ENCODE measurements around the gene DUSP5. TPM values are rescaled to one million over a fixed set of nuclear protein-coding genes. Genes with fewer than 3 reads are reported as not detected.

The DUSP5 gene
- polyA plus RNA-seq, 3 donors, result 2.0 to 65.3 (median 3.9) TPM

- no peak overlapping the region for H3K27ac ChIP-seq (ENCODE audit: low read depth in 1 of 2, low read length in 2 of 2)
- H3K36me3 Mint-ChIP-seq, result no peaks in the 10 kb centered on the region
- no peak for TF ChIP-seq CTCF (IDR thresholded peaks at IDR 0.05)
- H3K27me3 ChIP-seq (ENCODE audit: control insufficient read depth in 2 of 2, insufficient read depth in 2 of 2, low read length in 2 of 2), result no peaks in the 10 kb centered on the region
- no peak overlapping the region for H3K9ac ChIP-seq (ENCODE audit: insufficient read depth, low read length, poor library complexity, severe bottlenecking)
- H3K27me3 Mint-ChIP-seq (ENCODE audit: low read depth in 3 of 3), result peaks cover 2 to 3% (median 2%) of the 10 kb centered on the region in 3 donors
- peaks cover 17% of the 10 kb centered on the region for H3K4me1 Mint-ChIP-seq
- no peak for DNase-seq
- no peak overlapping the region for H3K4me2 ChIP-seq (replicated peaks; ENCODE audit: extremely low read depth, low read length, poor library complexity, severe bottlenecking)
- H2AFZ ChIP-seq (ENCODE audit: insufficient read depth, low read depth, low read length, poor library complexity, severe bottlenecking), result no peak overlapping the region
- H3K27ac Mint-ChIP-seq, result no peak overlapping the region
- H3K4me3 Mint-ChIP-seq, result no peak overlapping the region
- H3K36me3 ChIP-seq (replicated peaks in 1 of 2; ENCODE audit: control insufficient read depth in 1 of 2, insufficient read depth in 2 of 2, low read length in 2 of 2), result no peaks in the 10 kb centered on the region
- H3K9me3 ChIP-seq (replicated peaks in 1 of 2; ENCODE audit: control insufficient read depth in 1 of 2, insufficient read depth in 1 of 2, low read length in 2 of 2), result no peaks in the 10 kb centered on the region
- intact Hi-C loops (cut with micrococcal nuclease), result no loop called here
- H4K20me1 ChIP-seq (ENCODE audit: insufficient read depth, low read length), result no peaks in the 10 kb centered on the region
- WGBS (ENCODE audit: insufficient coverage), result 22% methylated on average over 3 of the region's 3 CpGs
- H3K4me1 ChIP-seq (ENCODE audit: control insufficient read depth in 1 of 2, insufficient read depth in 2 of 2, low read length in 2 of 2), result peaks cover 13 to 18% of the 10 kb centered on the region in 2 donors
- H3K4me3 ChIP-seq (replicated peaks in 1 of 3; ENCODE audit: low read depth in 2 of 3, low read length in 3 of 3), result no peak overlapping the region
- H3K79me2 ChIP-seq (ENCODE audit: insufficient read depth, low read length), result no peaks in the 10 kb centered on the region
- peaks cover 0 to 3% (median 0%) of the 10 kb centered on the region in 7 donors for H3K9me3 Mint-ChIP-seq
Measured at GRCh38 chr10:110448682-110449418, 48.9 kb upstream of the DUSP5 start.

- no peak overlapping the region for H3K4me3 Mint-ChIP-seq
- H3K4me1 ChIP-seq (ENCODE audit: control insufficient read depth in 1 of 2, insufficient read depth in 2 of 2, low read length in 2 of 2), result no peaks in the 10 kb centered on the region
- H3K4me1 Mint-ChIP-seq, result peaks cover 15% of the 10 kb centered on the region
Measured at GRCh38 chr10:110455446-110455845, 42.3 kb upstream of the DUSP5 start.

More at GRCh38 chr10:110455446-110455845, 42.3 kb upstream of the DUSP5 start:
- no peak for TF ChIP-seq CTCF (IDR thresholded peaks at IDR 0.05)
- no peak for DNase-seq
- Histone ChIP-seq H3K9me3 (replicated peaks in 1 of 2; ENCODE audit: control insufficient read depth in 1 of 2, insufficient read depth in 1 of 2, low read length in 2 of 2) (no peaks in the 10 kb centered on the region), H3K9ac (ENCODE audit: insufficient read depth, low read length, poor library complexity, severe bottlenecking) (no peak overlapping the region), H3K27me3 (ENCODE audit: control insufficient read depth in 2 of 2, insufficient read depth in 2 of 2, low read length in 2 of 2) (no peaks in the 10 kb centered on the region), H3K4me2 (replicated peaks; ENCODE audit: extremely low read depth, low read length, poor library complexity, severe bottlenecking) (no peak overlapping the region), H3K36me3 (replicated peaks in 1 of 2; ENCODE audit: control insufficient read depth in 1 of 2, insufficient read depth in 2 of 2, low read length in 2 of 2) (no peaks in the 10 kb centered on the region), H3K79me2 (ENCODE audit: insufficient read depth, low read length) (no peaks in the 10 kb centered on the region), H2AFZ (ENCODE audit: insufficient read depth, low read depth, low read length, poor library complexity, severe bottlenecking) (no peak overlapping the region), H3K27ac (ENCODE audit: low read depth in 1 of 2, low read length in 2 of 2) (no peak overlapping the region), H3K4me3 (replicated peaks in 1 of 3; ENCODE audit: low read depth in 2 of 3, low read length in 3 of 3) (no peak overlapping the region), H4K20me1 (ENCODE audit: insufficient read depth, low read length) (no peaks in the 10 kb centered on the region)
- 0% methylated on average over 2 of the region's 3 CpGs for WGBS (ENCODE audit: insufficient coverage)
- Mint-ChIP-seq H3K27ac (peak overlapping the region in 1 of 7 donors; percentile 22), H3K27me3 (ENCODE audit: low read depth in 3 of 3) (peaks cover 2 to 4% (median 3%) of the 10 kb centered on the region in 3 donors), H3K9me3 (peaks cover 0 to 2% (median 0%) of the 10 kb centered on the region in 7 donors), H3K36me3 (no peaks in the 10 kb centered on the region)
- intact Hi-C loops (cut with micrococcal nuclease), result no loop called here
